ENCODE results near the gene ZG16. TPM values are rescaled to one million over a fixed set of nuclear protein-coding genes. Genes with fewer than 3 reads are reported as not detected.

Gene ZG16
- total and polyA plus RNA-seq, 9 of the 15 experiments (the other 6 are each of a cell fraction or from before 2014, with no cell fraction given): 0.04 TPM; not detected in 8

- TF ChIP-seq NR2C2 (CRISPR knock-in tag; IDR thresholded peaks at IDR 0.05) (no peak), NR2C2 (tag; IDR thresholded peaks at IDR 0.05) (peak; percentile 71), OTX1 (CRISPR knock-in tag; IDR thresholded peaks at IDR 0.05) (0 out of 2 replicates have a peak, but pooled peaks have one; percentile 35)
Measured at GRCh38 chr16:29820271-29820701, 42.2 kb downstream of the ZG16 start, which contains the start of gene MVP (continued).

- in situ Hi-C loops (cut with MboI): no loop called here
- H3K27me3 ChIP-seq (ENCODE audit: control insufficient read depth in 2 of 2, insufficient read depth in 2 of 2, low read length in 2 of 2): no peaks in the 10 kb centered on the region
- H3K79me2 ChIP-seq (ENCODE audit: control insufficient read depth, insufficient read depth, low read length): peaks cover 21% of the 10 kb centered on the region
- peaks cover 23% of the 10 kb centered on the region for H3K36me3 ChIP-seq (ENCODE audit: control insufficient read depth, insufficient read depth, low read length)
- H4K20me1 ChIP-seq (replicated peaks; ENCODE audit: control insufficient read depth, insufficient read depth, low read length): no peaks in the 10 kb centered on the region; the same call in 1 of the 2 replicates
- ATAC-seq (no peak), FAIRE-seq (no peak), DNase-seq (ENCODE audit: extremely low read depth in 1 of 4, low spot score in 3 of 4) (no peak)
- H3K4me2 ChIP-seq (ENCODE audit: insufficient read depth, low read length): peak overlapping the region; percentile 57
- intact Hi-C loops (cut with micrococcal nuclease): no loop called here
- BruUV-seq (replicated peaks): no TSS peak
- CTCF ChIA-PET (ENCODE audit: low intra/inter-chr PET ratio): no interaction called here
- no peak overlapping the region for H2AFZ ChIP-seq (ENCODE audit: low read depth, low read length)
- no peak overlapping the region for H3K27ac ChIP-seq (ENCODE audit: extremely low read depth, low read depth, low read length)
- peaks cover 3% of the 10 kb centered on the region for H3K9me1 ChIP-seq (ENCODE audit: control insufficient read depth, insufficient read depth, low read length)
- POLR2A ChIA-PET: interaction anchor here (1.1 to 1.6 kb wide), 2 partner anchors 9 to 86 kb away, joined by 3 to 5 read pairs; no protein-coding TSS in a partner anchor
- peaks cover 22 to 53% of the 10 kb centered on the region in 2 experiments for H3K4me1 ChIP-seq (replicated peaks in 1 of 2; ENCODE audit: control insufficient read depth in 2 of 2, insufficient read depth in 2 of 2, low read length in 2 of 2)
- H3K9me3 ChIP-seq (replicated peaks; ENCODE audit: control insufficient read depth, insufficient read depth, low read depth, low read length): no peaks in the 10 kb centered on the region
- peak overlapping the region; percentile 31; the same call in 1 of the 2 replicates for H3K4me3 ChIP-seq
- peak overlapping the region in 1 of 2 experiments; percentile 54; a peak in 2 of 4 replicates for H3K9ac ChIP-seq (ENCODE audit: insufficient read depth in 1 of 2, low read depth in 2 of 2, low read length in 2 of 2)
- 72% methylated on average over 10 of the region's 11 CpGs for WGBS (ENCODE audit: insufficient coverage, low coverage, missing lambda C conversion rate)
- TF ChIP-seq CREB5 (CRISPR knock-in tag; IDR thresholded peaks at IDR 0.05): no peak
- no peak for TF ChIP-seq TARDBP (IDR thresholded peaks at IDR 0.05)
- TF ChIP-seq EHMT2 (IDR thresholded peaks at IDR 0.05): no peak
- no peak for TF ChIP-seq KLF6 (CRISPR knock-in tag; IDR thresholded peaks at IDR 0.05; ENCODE audit: borderline replicate concordance)
- TF ChIP-seq MLLT1 (IDR thresholded peaks at IDR 0.05): no peak
- no peak for TF ChIP-seq MIER1 (IDR thresholded peaks at IDR 0.05; ENCODE audit: low read depth)
- no peak for TF ChIP-seq NR2C2 (CRISPR knock-in tag; IDR thresholded peaks at IDR 0.05)
- TF ChIP-seq NR2C2 (tag; IDR thresholded peaks at IDR 0.05): peak; percentile 30; the same call in 1 of the 2 replicates
- no peak for TF ChIP-seq CBX2 (IDR thresholded peaks at IDR 0.05; ENCODE audit: insufficient read depth, low read length, poor library complexity, severe bottlenecking)
- peak; percentile 54 for TF ChIP-seq POLR2G (IDR thresholded peaks at IDR 0.05; ENCODE audit: low read depth, low read length)
- TF ChIP-seq TAF9B (IDR thresholded peaks at IDR 0.05; ENCODE audit: partially characterized antibody): no peak
- TF ChIP-seq HDGF (IDR thresholded peaks at IDR 0.05): no peak
- TF ChIP-seq RBFOX2 (IDR thresholded peaks at IDR 0.05; ENCODE audit: low read depth, low read length): peak; percentile 46; the same call in 1 of the 2 replicates
- TF ChIP-seq CCNT2 (IDR thresholded peaks at IDR 0.05; ENCODE audit: borderline replicate concordance, extremely low read depth, insufficient read length, low read depth, low read length): no peak
- TF ChIP-seq SMAD4 (CRISPR knock-in tag; conservative IDR thresholded peaks at IDR 0.05): no peak
- TF ChIP-seq RBM17 (IDR thresholded peaks at IDR 0.05; ENCODE audit: borderline replicate concordance, low read depth, low read length): no peak
- TF ChIP-seq ZNF668 (CRISPR knock-in tag; IDR thresholded peaks at IDR 0.05): no peak
Measured at GRCh38 chr16:29820730-29821642, 42.9 kb downstream of the ZG16 start.
